NCI-H524 treated with DMSO at 0.1 percent for 48 hours (cell line): ENCODE results near the gene CD27.
"Not testable (repeated sequence)": the region's sequence is repeated elsewhere in the genome, so short reads cannot be mapped to it uniquely, and the experiment has no call there.

Source experiments
- DNase-seq: peaks from one replicate; lab custom pipeline; 2025; lab: John Stamatoyannopoulos, UW

CD27 gene

DNA sequence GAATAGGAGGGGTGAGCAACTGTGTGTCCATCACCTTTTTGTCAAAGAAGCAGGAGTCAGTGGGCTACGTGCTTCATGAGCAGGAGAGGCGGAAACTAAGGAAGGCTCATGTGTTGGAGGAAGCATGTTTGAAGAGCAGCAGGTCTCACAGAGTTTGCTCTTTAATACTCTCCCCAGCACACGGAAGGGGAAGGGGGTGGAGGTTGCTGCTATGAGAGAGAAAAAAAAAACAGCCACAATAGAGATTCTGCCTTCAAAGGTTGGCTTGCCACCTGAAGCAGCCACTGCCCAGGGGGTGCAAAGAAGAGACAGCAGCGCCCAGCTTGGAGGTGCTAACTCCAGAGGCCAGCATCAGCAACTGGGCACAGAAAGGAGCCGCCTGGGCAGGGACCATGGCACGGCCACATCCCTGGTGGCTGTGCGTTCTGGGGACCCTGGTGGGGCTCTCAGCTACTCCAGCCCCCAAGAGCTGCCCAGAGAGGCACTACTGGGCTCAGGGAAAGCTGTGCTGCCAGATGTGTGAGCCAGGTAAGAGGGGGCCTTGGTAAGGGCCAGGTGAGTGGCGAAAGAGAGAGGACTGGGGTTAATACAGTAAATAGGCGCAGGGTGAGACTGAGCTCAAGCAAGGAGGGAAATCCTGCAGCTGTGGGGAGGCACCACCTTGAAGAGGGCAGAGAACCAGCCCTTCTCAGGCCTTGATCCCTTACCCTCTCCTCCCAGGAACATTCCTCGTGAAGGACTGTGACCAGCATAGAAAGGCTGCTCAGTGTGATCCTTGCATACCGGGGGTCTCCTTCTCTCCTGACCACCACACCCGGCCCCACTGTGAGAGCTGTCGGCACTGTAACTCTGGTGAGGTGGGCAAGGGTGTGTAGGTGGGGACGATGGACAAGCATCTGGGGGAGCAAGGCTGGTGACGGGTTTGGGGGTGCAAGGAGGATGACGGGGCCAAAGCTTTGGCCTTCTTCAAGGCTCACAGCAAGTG is at the start of gene CD27:
CD27 (plus strand) TSS at position 252 of the 985 bp plus-strand sequence; CDS start at position 393, 141 bp downstream.
- DNase-seq, result no peak

DNA sequence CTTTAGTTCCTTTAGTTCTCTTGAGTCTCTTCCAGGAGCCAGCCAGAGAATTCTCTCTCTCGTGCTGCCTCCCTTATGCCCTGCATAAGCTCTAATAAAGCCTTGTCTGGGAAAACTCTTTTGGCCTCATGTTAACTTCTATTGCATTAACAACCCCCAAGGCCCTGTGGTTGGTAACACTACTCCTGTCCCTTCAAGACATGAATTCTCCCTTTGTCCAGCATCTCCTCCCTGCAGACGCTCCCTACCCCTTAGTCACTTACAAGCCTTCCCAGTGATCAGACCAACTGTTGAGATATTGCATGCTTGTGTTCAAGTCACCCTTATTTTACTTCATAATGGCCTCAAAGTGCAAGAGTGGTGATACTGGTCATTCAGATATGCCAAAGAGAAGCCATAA is 48.7 kb upstream of the CD27 start:
- DNase-seq, result no peak

DNA sequence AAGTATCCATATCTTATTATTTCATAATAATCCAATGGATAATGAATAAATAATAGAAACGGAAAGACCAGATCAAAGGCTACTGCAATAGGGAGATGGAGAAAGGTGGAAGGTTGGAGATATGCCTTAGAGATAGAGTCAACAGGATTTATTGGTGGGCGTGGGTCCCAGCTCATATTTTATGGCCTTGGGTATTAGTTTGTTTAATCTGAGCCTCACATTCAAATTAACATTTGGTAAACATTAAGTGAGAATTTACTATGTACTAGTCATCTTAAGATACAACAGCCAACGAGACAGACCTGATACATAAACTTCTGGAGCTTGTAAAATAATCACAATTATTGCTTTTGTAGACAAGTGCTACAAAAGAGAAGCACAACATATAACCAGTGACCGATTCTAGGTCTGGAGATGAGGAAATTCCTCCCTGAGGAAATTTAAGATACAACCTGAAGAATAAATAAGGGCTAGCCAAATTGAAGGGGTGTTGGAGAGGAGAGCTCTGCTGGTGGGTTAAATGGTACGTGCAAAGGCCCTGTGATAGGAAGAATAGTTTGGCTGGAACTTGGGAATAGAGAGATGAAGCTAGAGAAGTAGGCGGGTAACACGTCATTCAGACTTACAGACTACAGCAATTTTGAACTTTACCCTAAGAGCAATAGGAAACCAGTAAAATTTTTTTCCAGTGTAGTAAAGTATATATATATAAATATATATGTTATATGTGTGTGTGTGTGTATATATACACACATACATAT is 44.7 kb upstream of the CD27 start:
- DNase-seq, result no peak

DNA sequence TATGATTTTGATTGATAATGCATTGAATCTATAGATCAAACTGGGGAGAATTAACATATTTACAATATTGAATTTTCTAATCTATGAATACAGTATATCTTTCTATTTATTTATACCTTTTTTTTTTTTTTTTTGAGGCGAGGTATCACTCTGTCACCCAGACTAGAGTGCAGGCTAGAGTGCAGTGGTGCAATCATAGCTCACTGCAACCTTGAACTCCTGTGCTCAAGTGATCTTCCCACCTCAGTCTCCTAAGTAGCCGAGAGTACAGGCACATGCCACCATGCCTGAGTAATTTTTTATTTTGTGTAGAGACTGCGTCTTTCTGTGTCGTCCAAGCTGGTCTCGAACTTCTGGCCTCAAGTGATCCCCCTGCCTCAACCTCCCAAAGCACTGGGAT is 40.4 kb upstream of the CD27 start:
- no peak for DNase-seq

DNA sequence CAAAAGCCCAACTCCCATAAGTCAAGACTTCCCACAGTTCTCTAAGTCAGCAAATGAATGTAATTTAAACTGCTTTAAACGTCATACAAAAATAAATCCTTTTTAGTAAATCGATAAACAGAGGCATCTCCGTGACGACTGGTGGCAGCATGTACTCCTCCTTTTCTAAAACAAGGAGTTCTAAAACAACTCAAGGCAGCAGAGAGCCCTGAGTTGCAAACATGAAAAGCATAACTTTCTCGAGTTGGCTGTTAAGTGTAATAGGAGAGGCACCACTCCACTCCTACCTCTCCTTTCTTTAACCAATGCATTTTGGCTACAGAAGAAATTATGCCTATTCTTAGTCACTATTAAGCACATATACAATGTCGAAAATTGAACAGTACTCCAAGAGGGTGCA is 38.8 kb upstream of the CD27 start:
- DNase-seq, result no peak

DNA sequence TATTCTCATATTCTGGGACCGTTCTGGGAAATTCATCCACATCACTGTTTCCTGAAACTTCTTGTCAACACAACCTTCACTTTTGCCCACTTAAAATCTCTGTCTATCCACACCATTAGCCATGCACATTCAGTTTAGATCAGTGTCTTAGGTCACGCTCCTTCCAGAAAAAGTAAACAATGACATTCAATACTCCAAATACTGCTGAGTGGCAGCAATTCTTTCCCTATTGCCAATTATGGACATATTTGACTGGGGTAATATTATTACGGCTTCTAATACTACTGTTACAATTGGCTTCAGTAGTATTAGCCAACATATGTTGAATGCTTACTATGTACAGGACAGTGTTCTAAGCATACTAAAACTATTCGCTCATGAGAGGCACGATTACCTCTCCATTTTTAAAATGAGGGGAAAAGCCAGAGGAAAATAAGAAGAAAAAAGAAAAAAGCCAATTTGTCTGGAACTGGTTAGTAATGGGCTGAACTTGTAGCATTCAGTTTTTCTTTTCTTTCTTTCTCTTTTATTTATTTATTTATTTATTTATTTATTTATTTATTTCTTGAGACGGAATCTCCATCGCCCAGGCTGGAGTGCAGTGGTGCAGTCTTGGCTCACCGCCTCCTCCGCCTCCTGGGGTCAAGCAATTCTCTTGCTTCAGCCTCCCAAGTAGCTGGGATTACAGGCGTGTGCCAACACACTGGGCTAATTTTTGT is 37.4 kb upstream of the CD27 start:
- DNase-seq, result no peak

DNA sequence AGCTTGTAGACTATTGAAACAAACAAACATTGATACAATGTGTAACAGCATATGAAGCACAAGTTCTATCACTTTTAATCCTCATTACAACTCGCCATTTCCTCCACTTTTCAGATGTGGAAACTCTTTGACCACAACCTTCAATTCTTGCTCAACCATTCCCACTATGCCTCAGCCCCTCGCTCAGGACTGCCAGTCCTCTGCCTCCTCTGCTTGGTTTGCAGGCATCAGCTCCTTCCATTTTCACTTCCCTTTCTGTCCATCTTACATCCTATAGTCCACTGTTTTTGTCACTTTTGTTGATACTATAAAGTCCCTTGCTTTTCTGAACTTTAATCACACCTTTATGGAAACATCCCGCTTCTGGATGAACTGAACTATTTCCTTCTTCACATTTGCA is 28.2 kb upstream of the CD27 start:
- DNase-seq, result no peak

DNA sequence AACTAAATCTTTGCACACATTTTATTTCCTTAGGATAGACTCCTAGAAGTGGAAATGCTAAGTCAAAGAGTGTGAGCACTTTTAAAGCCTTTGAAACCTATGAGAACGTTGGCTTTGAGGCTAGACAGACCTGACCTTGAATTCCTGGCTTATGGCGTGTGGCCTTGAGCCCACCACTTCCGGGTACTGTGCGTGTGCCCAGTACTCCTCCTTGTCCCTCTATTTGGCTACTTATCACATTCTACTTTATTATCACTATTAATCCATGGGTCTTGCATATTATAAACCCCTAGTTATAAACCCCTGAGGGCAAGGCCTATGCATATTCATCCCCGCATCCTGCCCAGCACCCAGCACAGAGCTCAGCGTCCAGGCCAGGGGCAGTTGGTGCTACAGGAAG is 26.0 kb upstream of the CD27 start:
- no peak for DNase-seq

DNA sequence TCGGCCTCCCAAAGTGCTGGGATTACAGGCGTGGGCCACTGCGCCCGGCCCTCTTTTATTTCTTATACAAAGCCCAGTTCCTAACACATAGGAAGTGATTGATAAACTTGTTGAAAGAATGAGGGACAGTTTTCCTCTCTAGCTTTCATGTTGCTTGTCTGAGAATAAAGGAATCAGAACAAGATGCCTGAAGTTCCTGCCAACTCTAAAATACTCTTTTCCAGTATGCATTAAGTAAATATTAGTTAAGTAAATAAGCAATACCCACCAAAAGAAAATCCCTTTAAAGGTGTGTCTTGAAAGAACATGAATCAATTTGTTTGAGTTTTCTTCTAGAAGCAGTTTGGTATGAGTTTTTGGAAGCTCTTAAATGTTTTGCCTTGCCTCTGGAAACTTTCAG is 24.4 kb upstream of the CD27 start:
- DNase-seq, result no peak

DNA sequence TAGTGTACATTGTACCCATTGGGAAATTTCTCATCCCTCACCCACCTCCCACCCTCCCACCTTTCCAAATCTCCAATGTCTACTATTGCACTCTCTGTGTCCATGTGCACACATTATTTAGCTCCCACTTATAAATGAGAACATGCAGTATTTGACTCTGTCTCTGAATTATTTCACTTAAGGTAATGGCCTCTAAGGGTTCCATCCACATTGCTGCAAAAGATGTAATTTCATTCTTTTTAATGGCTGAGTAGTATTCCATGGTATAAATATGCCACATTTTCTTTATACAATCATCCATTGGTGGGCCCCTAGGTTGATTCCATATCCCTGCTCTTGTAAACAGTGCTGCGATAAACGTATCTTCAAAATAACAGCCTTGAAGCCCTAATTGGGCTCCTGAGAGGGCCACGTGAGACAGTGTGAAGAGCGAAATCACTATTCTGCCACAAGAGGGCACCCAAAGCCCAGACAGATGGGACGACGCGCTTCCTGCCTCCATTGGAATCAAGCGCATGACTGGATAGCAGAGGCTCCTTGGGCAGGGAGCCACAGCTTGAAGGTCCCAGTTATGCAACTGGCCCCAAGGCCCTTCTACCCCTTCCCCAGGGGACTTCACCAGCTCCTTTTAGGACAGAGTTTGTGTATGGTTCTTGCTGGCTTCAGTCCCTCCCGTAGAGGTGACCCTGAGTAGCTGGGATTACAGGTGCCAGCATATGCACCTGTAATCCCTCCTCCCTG is 21.3 kb upstream of the CD27 start:
- peak; percentile 82 for DNase-seq

DNA sequence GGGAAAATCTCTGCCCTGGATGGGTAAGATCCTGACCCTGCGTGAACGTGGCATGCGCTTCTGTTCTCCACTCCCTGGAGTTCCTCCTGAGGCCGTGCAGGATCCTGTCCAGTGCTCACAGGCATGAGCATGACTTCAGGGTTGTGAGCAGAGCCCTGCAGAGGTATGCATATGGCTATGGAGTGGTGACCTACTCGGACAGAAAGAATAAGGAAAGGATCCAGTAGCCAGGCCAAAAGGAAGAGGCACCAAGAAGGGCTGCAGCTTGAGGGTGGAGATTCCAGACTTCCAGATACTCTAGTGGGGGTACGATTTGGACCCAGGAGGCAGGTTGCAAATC is 20.8 kb upstream of the CD27 start:
- no peak for DNase-seq

DNA sequence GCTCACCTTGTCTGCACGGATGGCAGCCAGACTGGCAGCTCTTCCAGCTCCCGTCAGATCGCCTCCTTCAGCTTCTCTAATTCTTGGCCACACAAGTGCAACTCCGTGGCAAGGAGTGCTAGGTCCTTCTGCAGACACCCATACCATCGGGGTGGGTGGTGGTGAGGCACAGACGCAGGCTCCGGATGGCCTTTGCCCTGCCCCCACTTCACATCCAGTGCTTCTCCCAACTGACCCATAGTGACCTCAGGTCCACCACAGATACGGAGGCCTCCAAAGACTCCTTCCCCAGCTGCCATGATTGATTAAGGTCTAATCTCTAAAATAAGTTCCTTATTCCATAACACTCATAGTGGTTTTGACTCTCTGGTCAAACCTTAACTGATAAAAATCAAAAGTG is 19.9 kb upstream of the CD27 start:
- DNase-seq, result no peak

DNA sequence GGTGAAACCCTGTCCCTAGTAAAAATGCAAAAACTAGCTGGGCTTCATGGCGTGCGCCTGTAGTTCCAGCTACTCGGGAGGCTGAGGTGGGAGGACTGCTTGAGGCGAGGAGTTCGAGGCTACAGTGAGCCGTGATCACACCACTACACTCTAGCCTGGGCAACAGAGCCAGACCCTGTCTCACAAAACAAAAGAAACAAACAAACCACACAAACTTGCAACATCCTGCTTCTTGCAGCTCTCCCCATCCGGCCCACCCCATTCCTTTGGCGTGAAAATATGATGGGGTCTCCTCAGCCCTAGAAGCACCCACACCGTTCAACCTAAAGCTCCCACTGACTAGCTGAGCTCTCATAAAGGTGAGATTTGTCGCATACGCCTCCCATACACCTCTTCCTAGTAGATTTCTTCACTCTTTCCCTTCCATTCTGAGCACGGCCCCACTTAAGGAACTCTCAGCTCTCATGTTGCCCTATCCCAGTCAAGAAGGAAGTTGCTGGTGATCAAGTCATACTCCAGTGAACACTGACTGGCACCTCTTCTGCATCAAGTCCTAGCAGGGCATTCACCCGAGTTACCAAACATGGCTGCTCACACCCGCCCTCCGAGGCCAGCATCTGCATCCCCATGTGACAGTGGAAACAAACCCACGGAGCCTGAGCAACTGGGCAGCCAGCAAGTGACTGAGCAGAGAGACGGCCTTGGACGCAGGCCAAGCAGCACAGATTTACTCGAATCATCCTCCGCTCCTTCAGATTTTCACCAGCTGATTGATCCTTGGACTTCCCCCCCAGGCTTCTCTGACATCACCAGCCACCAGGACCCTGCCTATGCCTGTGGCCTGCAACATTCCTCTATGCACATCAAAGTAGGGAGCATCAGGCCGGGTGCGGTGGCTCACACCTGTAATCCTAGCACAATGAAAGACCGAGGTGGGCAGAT is 18.9 kb upstream of the CD27 start:
- no peak for DNase-seq

DNA sequence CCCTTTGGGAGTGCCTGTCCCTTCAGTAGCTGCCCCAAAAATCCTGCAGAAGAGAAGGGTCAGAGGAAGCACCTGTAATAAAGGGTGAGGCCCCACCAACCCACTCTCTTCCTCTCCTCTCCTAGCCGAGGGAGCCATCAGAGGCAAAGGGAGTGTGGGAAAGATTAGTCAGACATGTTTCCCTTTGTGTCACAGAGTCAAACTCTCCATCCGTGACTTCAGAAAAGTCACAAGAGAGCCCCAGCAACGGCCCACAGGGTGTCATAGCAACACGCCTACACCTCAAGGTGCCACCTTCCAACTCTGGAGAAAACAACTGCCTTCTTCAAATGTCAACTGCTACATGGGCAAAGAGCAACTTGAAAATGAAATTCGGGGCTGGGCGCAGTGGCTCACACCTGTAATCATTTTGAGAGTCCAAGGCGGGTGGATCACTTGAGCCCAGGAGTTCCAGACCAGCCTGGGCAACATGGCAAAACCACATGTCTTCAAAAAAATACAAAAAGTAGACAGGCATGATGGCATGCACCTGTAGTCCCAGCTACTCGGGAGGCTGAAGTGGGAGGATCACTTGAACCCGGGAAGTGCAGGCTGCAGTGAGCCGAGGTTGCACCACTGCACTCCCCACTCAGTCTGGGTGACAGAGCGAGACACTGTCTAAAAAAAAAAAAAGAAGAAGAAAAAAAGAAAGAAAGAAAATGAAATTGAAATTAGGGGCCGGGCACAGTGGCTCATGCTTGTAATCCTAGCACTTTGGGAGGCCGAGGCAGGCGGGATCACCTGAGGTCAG is 17.7 kb upstream of the CD27 start:
- DNase-seq, result no peak

DNA sequence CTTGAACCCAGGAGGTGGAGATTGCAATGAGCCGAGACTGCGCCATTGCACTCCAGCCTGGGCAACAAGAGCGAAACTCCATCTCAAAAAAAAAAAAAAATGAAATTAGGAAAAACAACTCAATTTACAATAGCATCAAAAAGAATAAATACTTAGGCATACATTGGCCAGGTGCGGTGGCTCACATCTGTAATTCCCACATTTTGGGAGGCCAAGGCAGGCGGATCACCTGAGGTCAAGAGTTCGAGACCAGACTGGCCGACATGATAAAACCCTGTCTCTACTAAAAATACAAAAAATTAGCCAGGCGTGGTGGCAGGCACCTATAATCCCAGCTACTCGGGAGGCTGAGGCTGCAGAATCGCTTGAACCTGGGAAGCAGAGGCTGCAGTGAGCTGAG is 17.0 kb upstream of the CD27 start:
- not testable (repeated sequence) for DNase-seq

DNA sequence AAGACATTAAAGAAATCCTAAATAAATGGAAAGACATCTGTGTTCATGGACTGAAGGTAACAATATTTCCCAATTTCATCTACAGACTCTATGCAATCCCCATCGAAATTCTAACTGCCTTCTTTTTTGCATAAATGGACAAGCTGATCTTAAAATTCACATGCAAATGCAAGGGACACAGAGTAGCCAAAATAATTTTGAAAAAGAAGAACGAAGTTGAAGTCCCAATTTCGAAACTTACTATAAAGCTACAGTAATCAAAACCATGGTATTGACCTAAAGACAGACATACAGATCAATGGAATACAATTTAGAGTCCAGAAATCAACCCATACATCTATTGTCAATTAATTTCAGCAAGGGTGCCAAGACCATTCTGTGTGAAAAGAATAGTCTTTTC is 16.4 kb upstream of the CD27 start:
- DNase-seq, result no peak

DNA sequence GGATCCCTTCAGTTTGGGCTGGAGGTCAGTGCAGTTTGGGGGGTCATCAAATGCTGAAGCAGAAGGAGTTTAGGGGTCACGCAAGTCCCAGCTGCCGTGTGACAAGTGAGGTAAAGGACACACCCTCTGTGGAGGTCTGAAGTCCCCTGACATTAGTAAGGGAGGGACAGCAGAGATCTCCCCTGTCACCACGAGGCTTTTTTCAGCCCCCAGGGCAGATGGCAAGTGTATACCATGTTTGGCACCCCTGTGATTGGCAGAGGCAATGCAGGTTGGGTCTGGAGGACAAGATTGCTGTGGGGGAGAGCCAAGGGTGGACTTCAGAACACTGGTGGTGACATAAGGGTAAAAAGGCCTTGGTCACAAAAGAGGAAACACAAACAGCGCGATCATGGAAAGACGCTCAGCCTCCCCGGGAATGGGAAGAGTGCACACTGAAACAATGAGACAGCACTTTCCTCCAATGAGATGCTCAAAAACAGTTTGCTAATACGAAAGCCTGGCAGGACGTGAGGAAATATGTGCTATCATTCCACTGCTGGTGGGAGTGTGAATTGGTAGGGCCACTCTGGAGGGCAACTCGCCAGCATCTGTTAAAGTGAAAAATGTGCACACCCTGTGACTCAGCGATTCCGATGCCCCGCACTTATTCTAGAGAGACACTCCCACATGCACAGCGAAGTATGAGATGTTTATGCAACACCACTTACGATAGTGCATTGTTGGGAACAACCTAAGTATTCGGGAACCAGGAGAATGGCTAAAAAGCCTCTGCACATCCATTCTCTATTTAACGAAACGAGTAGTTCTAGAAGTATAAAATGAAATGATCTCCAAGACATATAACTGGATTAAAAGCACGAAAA is 14.4 kb upstream of the CD27 start:
- no peak for DNase-seq

DNA sequence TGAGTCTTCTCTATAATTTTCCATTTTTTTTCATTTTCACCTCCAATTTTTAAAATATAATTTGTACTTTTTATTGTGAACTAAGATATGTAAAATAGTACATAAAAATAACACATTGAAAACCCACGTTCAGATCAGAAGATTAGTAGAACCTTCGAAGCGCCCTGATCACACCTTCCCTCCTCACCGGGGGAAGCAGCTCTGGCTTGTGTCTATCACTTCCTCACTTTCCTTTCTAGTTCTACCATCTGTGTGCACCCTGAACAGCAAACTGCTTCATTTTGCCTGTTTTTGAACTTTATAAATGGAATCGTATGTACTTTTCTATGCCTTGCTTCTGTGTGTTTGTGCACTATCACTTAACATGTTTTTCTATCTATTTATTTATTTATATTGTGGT is 11.8 kb upstream of the CD27 start:
- DNase-seq, result no peak
